ENCODE measurements around the gene RAB34.

DNA sequence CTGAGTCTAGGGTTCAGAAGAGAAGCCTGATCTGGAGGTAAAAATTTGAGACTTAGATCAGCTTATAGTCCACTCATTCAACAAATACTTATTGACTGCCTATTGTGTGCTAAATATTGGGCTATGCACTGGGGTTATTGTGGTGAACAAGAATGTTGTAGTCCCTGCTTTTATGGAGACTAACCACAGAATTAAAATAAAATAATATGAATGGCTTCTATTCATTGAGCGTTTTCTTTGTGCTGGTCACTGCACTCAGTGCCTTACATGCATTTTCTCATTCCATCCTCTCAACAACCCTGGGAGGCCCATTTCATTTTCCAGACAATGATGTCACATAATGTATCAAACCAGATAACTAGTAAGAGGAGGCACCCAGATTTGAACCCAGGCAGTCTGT is 15.7 kb upstream of the RAB34 start:
- TF ChIP-seq CTCF (IDR thresholded peaks at IDR 0.05) (no peak), POLR2A (IDR thresholded peaks at IDR 0.05) (no peak), POLR2AphosphoS5 (IDR thresholded peaks at IDR 0.05) (no peak), EP300 (IDR thresholded peaks at IDR 0.05) (no peak)

All from gastroesophageal sphincter (tissue), 3 donors.